ENCODE measurements around the gene HMGCR. TPM values are rescaled to one million over a fixed set of nuclear protein-coding genes. Genes with fewer than 3 reads are reported as not detected.

HMGCR gene
- total RNA-seq, 1 experiment from 2014 or later = 113 TPM

- BruUV-seq (replicated peaks) = no TSS peak
- Histone ChIP-seq H3K9me3 (ENCODE audit: control insufficient read depth, insufficient read depth, low read depth, low read length) (no peaks in the 10 kb centered on the region), H3K4me1 (ENCODE audit: control insufficient read depth, insufficient read depth, low read length) (no peaks in the 10 kb centered on the region), H3K36me3 (ENCODE audit: control insufficient read depth, insufficient read depth, low read length) (no peaks in the 10 kb centered on the region), H3K27me3 (ENCODE audit: control insufficient read depth, insufficient read depth, low read length) (no peaks in the 10 kb centered on the region), H3K4me3 (ENCODE audit: low read depth in 2 of 2, low read length in 2 of 2) (no peak overlapping the region), H3K27ac (ENCODE audit: low read length) (no peak overlapping the region)
- TF ChIP-seq POLR2AphosphoS5 (IDR thresholded peaks at IDR 0.05; ENCODE audit: low read depth, low read length) = no peak
- TF ChIP-seq REST (IDR thresholded peaks at IDR 0.05; ENCODE audit: insufficient read depth in 1 of 2, low read depth in 2 of 2, low read length in 1 of 2) = no peak
- no peak for TF ChIP-seq SIN3A (IDR thresholded peaks at IDR 0.05; ENCODE audit: borderline replicate concordance, insufficient read depth, low read depth, low read length)
- TF ChIP-seq TCF7L2 (IDR thresholded peaks at IDR 0.05; ENCODE audit: low read depth, low read length) = no peak
- TF ChIP-seq, protein P1, sequence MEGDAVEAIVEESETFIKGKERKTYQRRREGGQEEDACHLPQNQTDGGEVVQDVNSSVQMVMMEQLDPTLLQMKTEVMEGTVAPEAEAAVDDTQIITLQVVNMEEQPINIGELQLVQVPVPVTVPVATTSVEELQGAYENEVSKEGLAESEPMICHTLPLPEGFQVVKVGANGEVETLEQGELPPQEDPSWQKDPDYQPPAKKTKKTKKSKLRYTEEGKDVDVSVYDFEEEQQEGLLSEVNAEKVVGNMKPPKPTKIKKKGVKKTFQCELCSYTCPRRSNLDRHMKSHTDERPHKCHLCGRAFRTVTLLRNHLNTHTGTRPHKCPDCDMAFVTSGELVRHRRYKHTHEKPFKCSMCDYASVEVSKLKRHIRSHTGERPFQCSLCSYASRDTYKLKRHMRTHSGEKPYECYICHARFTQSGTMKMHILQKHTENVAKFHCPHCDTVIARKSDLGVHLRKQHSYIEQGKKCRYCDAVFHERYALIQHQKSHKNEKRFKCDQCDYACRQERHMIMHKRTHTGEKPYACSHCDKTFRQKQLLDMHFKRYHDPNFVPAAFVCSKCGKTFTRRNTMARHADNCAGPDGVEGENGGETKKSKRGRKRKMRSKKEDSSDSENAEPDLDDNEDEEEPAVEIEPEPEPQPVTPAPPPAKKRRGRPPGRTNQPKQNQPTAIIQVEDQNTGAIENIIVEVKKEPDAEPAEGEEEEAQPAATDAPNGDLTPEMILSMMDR (IDR thresholded peaks at IDR 0.05) = no peak
- DNase-seq (ENCODE audit: low read depth, low spot score) = no peak
- in situ Hi-C loops (cut with HindIII; ENCODE audit: low pct_unique_long_range_greater_than_20kb, low sequenced_read_pairs) (no loop called here), intact Hi-C loops (cut with micrococcal nuclease; ENCODE audit: unreplicated experiment) (no loop called here)
- ChIA-PET POLR2A (interaction anchor here (0.6 kb wide), 1 partner anchor 1558 kb away, joined by 3 read pairs; no protein-coding TSS in a partner anchor), CTCF (no interaction called here)
- no peak for ATAC-seq
Measured at GRCh38 chr5:75373862-75374261, 36.8 kb downstream of the HMGCR start.

- Histone ChIP-seq H3K36me3 (ENCODE audit: control insufficient read depth, insufficient read depth, low read length) (no peaks in the 10 kb centered on the region), H3K4me1 (ENCODE audit: control insufficient read depth, insufficient read depth, low read length) (no peaks in the 10 kb centered on the region), H3K4me3 (ENCODE audit: low read depth in 2 of 2, low read length in 2 of 2) (no peak overlapping the region), H3K9me3 (ENCODE audit: control insufficient read depth, insufficient read depth, low read depth, low read length) (no peaks in the 10 kb centered on the region), H3K27me3 (ENCODE audit: control insufficient read depth, insufficient read depth, low read length) (no peaks in the 10 kb centered on the region), H3K27ac (ENCODE audit: low read length) (no peak overlapping the region)
- in situ Hi-C loops (cut with HindIII; ENCODE audit: low pct_unique_long_range_greater_than_20kb, low sequenced_read_pairs) = no loop called here
- intact Hi-C loops (cut with micrococcal nuclease; ENCODE audit: unreplicated experiment) = no loop called here
- POLR2A ChIA-PET = no interaction called here
- no TSS peak for BruUV-seq (replicated peaks)
- CTCF ChIA-PET = no interaction called here
- no peak for DNase-seq (ENCODE audit: low read depth, low spot score)
- no peak for TF ChIP-seq REST (IDR thresholded peaks at IDR 0.05; ENCODE audit: insufficient read depth in 1 of 2, low read depth in 2 of 2, low read length in 1 of 2)
- TF ChIP-seq TCF7L2 (IDR thresholded peaks at IDR 0.05; ENCODE audit: low read depth, low read length) = no peak
- no peak for TF ChIP-seq POLR2AphosphoS5 (IDR thresholded peaks at IDR 0.05; ENCODE audit: low read depth, low read length)
- no peak for TF ChIP-seq SIN3A (IDR thresholded peaks at IDR 0.05; ENCODE audit: borderline replicate concordance, insufficient read depth, low read depth, low read length)
- TF ChIP-seq, protein P1 (IDR thresholded peaks at IDR 0.05) = no peak
- ATAC-seq = no peak
Measured at GRCh38 chr5:75374394-75374814, 37.4 kb downstream of the HMGCR start.
